Breast epithelium (tissue), 3 donors: Measurements from ENCODE around the gene RMND1.
"Not testable (repeated sequence)": the region's sequence is repeated elsewhere in the genome, so short reads cannot be mapped to it uniquely, and the experiment has no call there.

Experiments
- POLR2A ChIP-seq: fragments of 450-650 bp; IDR thresholded peaks from one replicate; pipeline ENCODE4 v1.6.1; 2016; ENCODE audit warnings: antibody characterized with exemption, mild to moderate bottlenecking, moderate library complexity
- POLR2AphosphoS5 ChIP-seq, 3 donors: sonication (generic); formaldehyde crosslinking; IDR thresholded peaks; one replicate each; pipeline ENCODE4 v1.6.1; 2017; ENCODE audit warnings: antibody characterized with exemption in 3 of 3

GRCh38 chr6:151382631-151383030, 69.3 kb downstream of the RMND1 start:
- not testable (repeated sequence) for TF ChIP-seq POLR2A; POLR2AphosphoS5 (IDR thresholded peaks at IDR 0.05)
